Measurements from ENCODE around the gene TSEN2.

Gene TSEN2

GRCh38 chr3:12489368-12489767 is 5.1 kb downstream of the TSEN2 start:
- no peaks in the 10 kb centered on the region for H3K27me3 ChIP-seq (replicated peaks; ENCODE audit: control insufficient read depth, insufficient read depth, low read length)
- peaks cover 3% of the 10 kb centered on the region; the same call in 1 of the 2 replicates for H3K36me3 ChIP-seq (ENCODE audit: control insufficient read depth, insufficient read depth, low read length)
- no peak for TF ChIP-seq CTCF (IDR thresholded peaks at IDR 0.05; ENCODE audit: insufficient read depth, low read length, poor library complexity, severe bottlenecking)
- H3K4me3 ChIP-seq (replicated peaks; ENCODE audit: low read depth, low read length), result no peak overlapping the region
- DNase-seq (ENCODE audit: extremely low read depth, insufficient read length), result no peak

- DNase-seq (ENCODE audit: extremely low read depth, insufficient read length), result no peak
- Histone ChIP-seq H3K36me3 (ENCODE audit: control insufficient read depth, insufficient read depth, low read length) (peaks cover 3% of the 10 kb centered on the region; the same call in 1 of the 2 replicates), H3K27me3 (replicated peaks; ENCODE audit: control insufficient read depth, insufficient read depth, low read length) (no peaks in the 10 kb centered on the region), H3K4me3 (replicated peaks; ENCODE audit: low read depth, low read length) (no peak overlapping the region)
- TF ChIP-seq CTCF (IDR thresholded peaks at IDR 0.05; ENCODE audit: insufficient read depth, low read length, poor library complexity, severe bottlenecking), result no peak
Measured at GRCh38 chr3:12489832-12490231, 5.6 kb downstream of the TSEN2 start.

GRCh38 chr3:12490547-12490946 is 6.3 kb downstream of the TSEN2 start:
- Histone ChIP-seq H3K27me3 (replicated peaks; ENCODE audit: control insufficient read depth, insufficient read depth, low read length) (no peaks in the 10 kb centered on the region), H3K4me3 (replicated peaks; ENCODE audit: low read depth, low read length) (no peak overlapping the region), H3K36me3 (ENCODE audit: control insufficient read depth, insufficient read depth, low read length) (peaks cover 3% of the 10 kb centered on the region; the same call in 1 of the 2 replicates)
- no peak for TF ChIP-seq CTCF (IDR thresholded peaks at IDR 0.05; ENCODE audit: insufficient read depth, low read length, poor library complexity, severe bottlenecking)
- DNase-seq (ENCODE audit: extremely low read depth, insufficient read length), result no peak

GRCh38 chr3:12495749-12496452 is 11.6 kb downstream of the TSEN2 start:
- Histone ChIP-seq H3K4me3 (replicated peaks; ENCODE audit: low read depth, low read length) (no peak overlapping the region), H3K27me3 (replicated peaks; ENCODE audit: control insufficient read depth, insufficient read depth, low read length) (no peaks in the 10 kb centered on the region), H3K36me3 (ENCODE audit: control insufficient read depth, insufficient read depth, low read length) (peaks cover 23% of the 10 kb centered on the region)
- no peak for DNase-seq (ENCODE audit: extremely low read depth, insufficient read length)
- peak; percentile 26 for TF ChIP-seq CTCF (IDR thresholded peaks at IDR 0.05; ENCODE audit: insufficient read depth, low read length, poor library complexity, severe bottlenecking)

- Histone ChIP-seq H3K4me3 (replicated peaks; ENCODE audit: low read depth, low read length) (no peak overlapping the region), H3K27me3 (replicated peaks; ENCODE audit: control insufficient read depth, insufficient read depth, low read length) (no peaks in the 10 kb centered on the region), H3K36me3 (ENCODE audit: control insufficient read depth, insufficient read depth, low read length) (peaks cover 23% of the 10 kb centered on the region)
- no peak for DNase-seq (ENCODE audit: extremely low read depth, insufficient read length)
- no peak for TF ChIP-seq CTCF (IDR thresholded peaks at IDR 0.05; ENCODE audit: insufficient read depth, low read length, poor library complexity, severe bottlenecking)
Measured at GRCh38 chr3:12496453-12496761, 12.1 kb downstream of the TSEN2 start.

GRCh38 chr3:12499474-12499873 is 15.2 kb downstream of the TSEN2 start:
- H3K36me3 ChIP-seq (ENCODE audit: control insufficient read depth, insufficient read depth, low read length), result peaks cover 29% of the 10 kb centered on the region
- H3K27me3 ChIP-seq (replicated peaks; ENCODE audit: control insufficient read depth, insufficient read depth, low read length), result no peaks in the 10 kb centered on the region
- no peak for DNase-seq (ENCODE audit: extremely low read depth, insufficient read length)
- TF ChIP-seq CTCF (IDR thresholded peaks at IDR 0.05; ENCODE audit: insufficient read depth, low read length, poor library complexity, severe bottlenecking), result no peak
- no peak overlapping the region for H3K4me3 ChIP-seq (replicated peaks; ENCODE audit: low read depth, low read length)
